H1 (cell line): Measurements from ENCODE around the gene ASCC2. TPM values are rescaled to one million over a fixed set of nuclear protein-coding genes. Genes with fewer than 3 reads are reported as not detected.

Source experiments
- CHD7 ChIP-seq: fragments of 300-600 bp; sonication (generic); IDR thresholded peaks from 2 replicates; pipeline ENCODE4 v1.7.1; 2012; ENCODE audit warnings: low read length, moderate library complexity, mild to moderate bottlenecking, inconsistent platforms; ENCODE audit not compliant: insufficient replicate concordance
- NRF1 ChIP-seq: IDR thresholded peaks from 2 replicates; pipeline ENCODE4 v1.6.1; 2011; ENCODE audit warnings: mild to moderate bottlenecking, low read depth, low read length, improper control_type of control experiment
- polyA plus RNA-seq, 7 experiments: library from polyadenylated mRNA; depleted of rRNA in 3 of 7; stranded (reverse) in 5 of 7; unstranded in 2 of 7; fragments of >200 nt in 5 of 7; fragments of 200-250 nt in 2 of 7; gene quantifications; 1 replicate in 5 of 7; 2 replicates in 1 of 7; 4 replicates in 1 of 7; pipeline versions ENCODE4 v1.2.1 to v1.2.3, GENCODE V29; 2011 to 2013; ENCODE audit warnings: missing spikeins in 2 of 7, mixed read lengths in 2 of 7
- total RNA-seq: library from RNA; stranded (reverse); fragmentation: NEBNext Ultra II Directional; extraction: Animal tissue kit (Norgen Biotek cat#: 25700); gene quantifications from 2 replicates; pipeline ENCODE4 v1.2.1, GENCODE V29; 2021

ASCC2 gene
- total and polyA plus RNA-seq, 2 of the 8 experiments (the other 6 are each of a cell fraction or from before 2014, with no cell fraction given): 35.0 to 35.8 TPM

DNA sequence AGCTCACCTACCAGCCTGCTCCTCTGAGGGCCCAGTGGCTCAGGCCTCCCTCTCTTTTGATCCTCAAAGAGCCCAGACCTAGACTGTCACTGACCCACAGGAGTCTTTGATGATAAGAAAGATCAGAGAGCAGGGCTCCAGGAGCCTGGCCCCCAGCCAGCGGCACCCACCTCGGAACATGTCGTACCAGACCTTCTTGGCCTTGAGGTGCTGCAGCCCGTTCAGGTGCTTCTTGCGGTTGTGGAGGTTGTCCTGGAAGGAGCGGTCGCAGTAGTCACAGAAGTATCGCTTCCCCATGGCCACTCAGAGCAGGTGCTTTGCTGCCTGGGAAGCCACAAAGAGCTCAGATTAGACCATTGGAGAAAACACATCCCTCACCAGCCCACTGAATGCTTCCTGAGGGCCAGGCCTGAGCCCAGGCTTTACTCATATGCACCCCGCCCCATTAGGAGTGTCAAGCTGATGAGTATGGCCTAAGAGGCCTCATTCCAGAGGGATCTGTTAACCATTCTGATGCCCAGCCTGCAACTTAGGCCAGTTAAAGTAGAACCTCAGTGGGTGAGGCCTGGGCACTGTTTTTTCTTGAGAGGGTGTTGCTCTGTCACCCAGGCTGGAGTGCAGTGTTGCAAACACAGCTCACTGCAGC is 89.7 kb downstream of the ASCC2 start (continued):
- TF ChIP-seq CHD7 (no peak), NRF1 (no peak)
